Activated T-cell treated with anti-CD3 and anti-CD28 coated beads, Interleukin-2, amount 50 U/mL, for 72 hours (primary cell): ENCODE data around the gene AGK. TPM values are rescaled to one million over a fixed set of nuclear protein-coding genes. Genes with fewer than 3 reads are reported as not detected.
"Not testable (repeated sequence)": the region's sequence is repeated elsewhere in the genome, so short reads cannot be mapped to it uniquely, and the experiment has no call there.

ENCODE experiments used
- ATAC-seq, 2 donors: fragments of 150-1000 bp; cut with Tn5 transposase; replicated peaks in 1 of 2; 2 replicates each; pipeline ENCODE4 v1.10.0; 2021; ENCODE audit warnings: moderate library complexity in 2 of 2, mild to moderate bottlenecking in 1 of 2
- DNase-seq, 2 donors: peaks; one replicate each; pipeline ENCODE4 v3.0.0; 2021 to 2022; ENCODE audit warnings: mixed read lengths in 1 of 2
- H3K27ac Mint-ChIP-seq: one replicate; pipeline ENCODE4 v1.8.0; 2022; ENCODE audit warnings: mild to moderate bottlenecking, moderate library complexity, mixed read lengths
- H3K27me3 Mint-ChIP-seq: one replicate; pipeline ENCODE4 v1.8.0; 2022; ENCODE audit warnings: low read depth, mixed read lengths
- H3K36me3 Mint-ChIP-seq, 2 donors: one replicate each; pipeline ENCODE4 v1.8.0; 2022; ENCODE audit warnings: mixed read lengths in 2 of 2, mild to moderate bottlenecking in 1 of 2; ENCODE audit not compliant: insufficient read depth in 2 of 2
- H3K4me1 Mint-ChIP-seq: one replicate; pipeline ENCODE4 v1.8.0; 2022; ENCODE audit warnings: low read depth, mixed read lengths
- H3K4me3 Mint-ChIP-seq, 2 donors: one replicate each; pipeline ENCODE4 v1.8.0; 2022; ENCODE audit warnings: mild to moderate bottlenecking in 2 of 2, mixed read lengths in 2 of 2, moderate library complexity in 2 of 2
- H3K9me3 Mint-ChIP-seq, 2 donors: one replicate each; pipeline ENCODE4 v1.8.0; 2022; ENCODE audit warnings: mixed read lengths in 2 of 2
- total RNA-seq, 2 donors: library from RNA; stranded (reverse); gene quantifications; one replicate each; pipeline ENCODE4 v1.2.3, GENCODE V29; 2022

AGK gene
- total RNA-seq, 2 donors from 2014 or later = 34.8 to 48.5 TPM

GRCh38 chr7:141689072-141689825, 138.0 kb downstream of the AGK start:
- DNase-seq = not testable (repeated sequence)

DNA sequence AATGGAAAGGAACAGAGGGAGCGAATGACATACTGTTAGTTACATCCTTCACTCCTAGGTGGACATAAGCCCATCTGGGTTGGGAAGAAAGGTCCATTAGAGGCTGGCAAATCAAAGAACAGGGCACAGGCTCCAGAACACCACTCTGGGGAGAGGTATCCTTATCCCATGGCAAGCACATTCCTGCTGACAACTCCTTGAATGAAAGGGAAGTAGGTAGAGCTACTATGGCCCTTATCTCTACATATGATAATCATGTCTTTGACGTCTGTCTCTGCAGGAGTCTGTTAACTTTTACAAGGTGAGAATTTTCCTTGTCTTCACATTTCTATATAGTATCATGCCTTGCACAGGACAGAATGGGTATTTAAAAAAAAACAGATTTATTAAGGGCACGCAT, 140.3 kb downstream of the AGK start:
- H3K27ac Mint-ChIP-seq = no peak overlapping the region
- no peaks in the 10 kb centered on the region for H3K9me3 Mint-ChIP-seq
- ATAC-seq (no peak), DNase-seq (no peak)
- H3K4me3 Mint-ChIP-seq = no peak overlapping the region
- H3K27me3 Mint-ChIP-seq = no peaks in the 10 kb centered on the region
- H3K36me3 Mint-ChIP-seq = peaks cover 0 to 2% of the 10 kb centered on the region in 2 donors
- H3K4me1 Mint-ChIP-seq = peaks cover 25% of the 10 kb centered on the region

More at GRCh38 chr7:141689072-141689825, 138.0 kb downstream of the AGK start:
- not testable (repeated sequence) for ATAC-seq, H3K27me3 Mint-ChIP-seq, H3K36me3 Mint-ChIP-seq, H3K27ac Mint-ChIP-seq, H3K4me3 Mint-ChIP-seq, H3K9me3 Mint-ChIP-seq
- peaks cover 17% of the 10 kb centered on the region for H3K4me1 Mint-ChIP-seq

GRCh38 chr7:141691961-141692360, 140.8 kb downstream of the AGK start:
- Mint-ChIP-seq H3K4me3 (no peak overlapping the region), H3K9me3 (no peaks in the 10 kb centered on the region), H3K27me3 (no peaks in the 10 kb centered on the region), H3K36me3 (peaks cover 0 to 2% of the 10 kb centered on the region in 2 donors), H3K4me1 (peaks cover 25% of the 10 kb centered on the region), H3K27ac (peak overlapping the region; percentile 58)
- ATAC-seq (no peak), DNase-seq (no peak)

DNA sequence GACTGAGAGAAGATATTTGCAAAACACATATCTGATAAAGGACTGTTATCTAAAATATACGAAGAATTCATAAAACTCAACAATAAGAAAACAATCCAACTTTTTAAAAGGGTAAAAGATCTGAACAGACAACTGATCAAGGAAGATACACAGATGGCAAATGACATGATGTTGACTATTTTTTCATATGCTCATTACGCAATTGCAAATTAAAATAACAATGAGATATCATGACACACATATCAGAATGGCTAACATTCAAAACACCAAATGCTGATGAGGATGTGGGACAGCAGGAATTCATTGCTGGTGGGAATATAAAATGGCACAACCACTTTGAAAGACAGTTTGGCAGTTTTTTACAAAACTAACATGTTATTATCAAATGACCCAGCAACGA, 141.9 kb downstream of the AGK start:
- H3K4me3 Mint-ChIP-seq = no peak overlapping the region
- no peak overlapping the region for H3K27ac Mint-ChIP-seq
- peaks cover 34% of the 10 kb centered on the region for H3K4me1 Mint-ChIP-seq
- H3K27me3 Mint-ChIP-seq = no peaks in the 10 kb centered on the region
- no peaks in the 10 kb centered on the region for H3K36me3 Mint-ChIP-seq
- DNase-seq (no peak), ATAC-seq (no peak)
- no peaks in the 10 kb centered on the region for H3K9me3 Mint-ChIP-seq

DNA sequence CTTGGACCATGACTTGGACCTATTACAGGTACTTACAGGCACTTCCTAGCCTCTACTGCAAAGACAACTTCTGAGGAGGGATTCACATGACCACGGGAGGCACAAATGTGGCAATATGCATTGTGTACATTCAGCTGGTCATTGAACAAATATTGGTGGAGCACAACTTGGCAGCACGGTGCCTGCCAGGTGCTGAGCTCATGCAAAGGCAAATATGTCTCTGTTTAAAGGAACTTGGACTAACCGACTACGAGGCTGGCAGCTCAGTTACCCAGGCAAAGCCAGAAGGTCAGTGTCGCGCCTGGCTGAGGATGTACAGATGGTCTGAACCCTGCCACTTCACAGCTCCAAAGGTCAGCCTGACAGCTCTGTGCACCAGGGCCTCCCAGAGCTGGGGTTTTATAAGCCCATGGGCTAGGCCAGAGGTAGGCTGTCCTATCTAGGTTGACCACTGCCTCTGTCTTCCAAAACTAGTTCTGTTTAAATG, 144.6 kb downstream of the AGK start:
- DNase-seq = no peak
- ATAC-seq = no peak
- Mint-ChIP-seq H3K4me3 (no peak overlapping the region), H3K4me1 (peaks cover 61% of the 10 kb centered on the region), H3K27ac (no peak overlapping the region), H3K36me3 (peaks cover 0 to 4% of the 10 kb centered on the region in 2 donors), H3K9me3 (no peaks in the 10 kb centered on the region), H3K27me3 (no peaks in the 10 kb centered on the region)

DNA sequence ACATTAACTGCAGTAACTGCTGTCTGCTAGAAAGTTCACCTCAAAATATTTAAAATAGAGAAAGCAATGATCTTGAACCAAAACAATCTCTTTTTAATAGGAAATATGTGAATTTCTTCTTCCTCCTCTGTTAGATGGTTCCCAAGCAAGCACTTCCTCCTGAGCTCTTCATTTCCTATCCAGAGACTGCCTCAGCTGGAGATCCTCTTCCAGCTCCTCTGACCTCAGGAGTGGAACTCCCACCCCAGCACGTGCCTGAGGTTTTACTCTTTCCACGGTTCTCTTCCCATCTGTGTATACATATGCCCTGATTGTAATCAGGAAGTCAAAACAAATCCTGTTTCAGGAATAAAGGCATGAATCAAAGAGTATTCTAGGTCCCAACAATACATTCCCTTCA, 145.1 kb downstream of the AGK start:
- no peak for ATAC-seq
- H3K4me1 Mint-ChIP-seq = peaks cover 64% of the 10 kb centered on the region
- no peak for DNase-seq

GRCh38 chr7:141697211-141697871, 146.1 kb downstream of the AGK start:
- no peak for ATAC-seq
- H3K4me1 Mint-ChIP-seq = peaks cover 66% of the 10 kb centered on the region
- no peaks in the 10 kb centered on the region for H3K27me3 Mint-ChIP-seq
- H3K4me3 Mint-ChIP-seq = no peak overlapping the region
- H3K27ac Mint-ChIP-seq = no peak overlapping the region
- peaks cover 2 to 4% of the 10 kb centered on the region in 2 donors for H3K36me3 Mint-ChIP-seq
- DNase-seq = no peak
- H3K9me3 Mint-ChIP-seq = no peaks in the 10 kb centered on the region

More for the DNA sequence above, 145.1 kb downstream of the AGK start:
- H3K27ac Mint-ChIP-seq = no peak overlapping the region
- no peaks in the 10 kb centered on the region for H3K9me3 Mint-ChIP-seq
- no peak overlapping the region for H3K4me3 Mint-ChIP-seq
- no peaks in the 10 kb centered on the region for H3K27me3 Mint-ChIP-seq
- H3K36me3 Mint-ChIP-seq = peaks cover under 1 to 4% of the 10 kb centered on the region in 2 donors

GRCh38 chr7:141698247-141699015, 147.2 kb downstream of the AGK start:
- no peak for DNase-seq
- Mint-ChIP-seq H3K9me3 (no peaks in the 10 kb centered on the region), H3K4me3 (no peak overlapping the region), H3K4me1 (peaks cover 67% of the 10 kb centered on the region), H3K27ac (no peak overlapping the region), H3K27me3 (peaks cover 4% of the 10 kb centered on the region), H3K36me3 (peaks cover 2 to 4% of the 10 kb centered on the region in 2 donors)
- ATAC-seq = no peak

GRCh38 chr7:141699860-141700259, 148.7 kb downstream of the AGK start:
- Mint-ChIP-seq H3K9me3 (no peaks in the 10 kb centered on the region), H3K36me3 (peaks cover 2 to 4% of the 10 kb centered on the region in 2 donors), H3K4me3 (peak overlapping the region; percentile 62 to 79), H3K4me1 (peaks cover 58% of the 10 kb centered on the region), H3K27me3 (peaks cover 13% of the 10 kb centered on the region), H3K27ac (peak overlapping the region; percentile 58)
- DNase-seq (no peak), ATAC-seq (no peak)

DNA sequence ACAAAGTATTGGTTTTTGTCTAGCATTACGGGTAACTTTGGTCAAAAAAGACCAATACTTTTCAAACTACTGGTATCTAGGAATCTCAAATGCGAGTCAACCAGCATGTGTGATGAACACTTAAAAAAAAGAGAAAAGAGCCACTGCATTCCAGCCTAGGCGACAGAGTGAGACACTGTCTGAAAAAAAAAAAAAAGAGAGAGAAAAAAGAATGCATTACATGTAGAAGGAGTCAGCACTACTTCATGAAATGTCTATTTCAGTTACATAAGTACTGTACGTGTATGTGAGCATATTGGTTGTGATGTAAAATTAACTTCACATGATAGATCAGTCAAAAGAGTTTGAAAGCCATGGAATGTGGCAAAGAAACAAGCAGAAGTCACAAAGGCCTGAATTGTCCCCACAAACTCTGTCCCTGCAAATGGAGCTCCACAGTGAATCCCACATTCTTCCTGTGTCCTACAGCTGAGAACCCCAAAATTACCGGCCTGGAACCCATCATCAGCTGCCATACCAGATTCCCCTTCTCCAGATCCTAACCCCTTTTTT, 149.2 kb downstream of the AGK start:
- Mint-ChIP-seq H3K36me3 (peaks cover 2 to 4% of the 10 kb centered on the region in 2 donors), H3K4me3 (peak overlapping the region; percentile 62 to 79), H3K9me3 (no peaks in the 10 kb centered on the region), H3K27ac (peak overlapping the region; percentile 58), H3K27me3 (peaks cover 13% of the 10 kb centered on the region), H3K4me1 (peaks cover 58% of the 10 kb centered on the region)
- ATAC-seq (no peak), DNase-seq (no peak)

GRCh38 chr7:141700848-141701371, 149.7 kb downstream of the AGK start:
- Mint-ChIP-seq H3K4me1 (peaks cover 55% of the 10 kb centered on the region), H3K4me3 (peak overlapping the region; percentile 62 to 79), H3K27me3 (peaks cover 13% of the 10 kb centered on the region), H3K36me3 (peaks cover 2 to 4% of the 10 kb centered on the region in 2 donors), H3K27ac (peak overlapping the region; percentile 34), H3K9me3 (no peaks in the 10 kb centered on the region)
- ATAC-seq = no peak
- DNase-seq = peak; percentile 13 to 16

DNA sequence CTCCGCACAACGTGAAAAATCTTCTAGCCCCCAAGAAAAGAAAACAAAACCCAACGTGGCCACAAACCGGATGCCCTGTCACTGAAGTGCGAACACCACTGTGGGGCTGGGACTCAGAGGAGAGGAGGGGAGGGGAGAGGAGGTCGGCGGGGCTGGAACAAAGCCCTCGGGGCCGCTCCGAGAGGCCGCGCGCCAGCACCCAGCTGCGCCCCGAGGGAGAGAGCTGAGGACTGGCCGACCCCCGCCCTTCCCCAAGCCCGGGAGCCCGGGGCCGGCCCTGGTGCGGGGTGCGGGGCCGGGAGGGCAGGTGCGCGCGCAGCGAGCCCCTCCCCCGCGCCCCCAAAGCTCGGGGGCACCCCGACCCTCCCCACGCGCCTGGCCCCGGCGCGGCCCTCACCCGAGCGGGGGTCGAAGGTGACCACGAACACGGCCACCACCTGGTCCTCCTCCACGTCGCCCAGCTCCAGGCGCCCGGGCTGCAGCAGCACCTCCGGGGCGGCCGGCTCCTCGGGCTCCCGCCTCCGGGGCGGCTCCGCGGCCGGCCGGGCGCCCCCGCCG, 150.4 kb downstream of the AGK start:
- Mint-ChIP-seq H3K27ac (no peak overlapping the region), H3K27me3 (peaks cover 13% of the 10 kb centered on the region), H3K9me3 (no peaks in the 10 kb centered on the region), H3K4me1 (peaks cover 50% of the 10 kb centered on the region), H3K36me3 (peaks cover 2 to 4% of the 10 kb centered on the region in 2 donors), H3K4me3 (peak overlapping the region; percentile 76 to 79)
- ATAC-seq (peak; percentile 88 to 91), DNase-seq (peak; percentile 69 to 81)
